ENCODE data around the gene SLC15A5. TPM values are rescaled to one million over a fixed set of nuclear protein-coding genes. Genes with fewer than 3 reads are reported as not detected.

SLC15A5 gene
- total and polyA plus RNA-seq, 12 donors, result not detected

- Histone ChIP-seq H3K27ac (no peak overlapping the region), H3K4me1 (peaks cover 0 to 7% (median 0%) of the 10 kb centered on the region in 9 donors), H3K36me3 (no peaks in the 10 kb centered on the region), H3K9me3 (no peaks in the 10 kb centered on the region), H3K4me3 (no peak overlapping the region), H3K27me3 (peaks cover 0 to 4% (median 0%) of the 10 kb centered on the region in 7 donors)
- 88 to 93% methylated on average over 3 of the region's 3 CpGs for WGBS, 2 donors
- DNase-seq, result no peak
- no peak for TF ChIP-seq CTCF (IDR thresholded peaks at IDR 0.05)
- intact Hi-C loops (cut with DNase I), result no loop called here
- ATAC-seq, result no peak
Measured at GRCh38 chr12:16148938-16149337, 128.5 kb downstream of the SLC15A5 start.

Other genes with a start within 250 kb of the SLC15A5 start
- gene MGST1, start 70.0 kb upstream of the SLC15A5 start, total RNA-seq, result 10 to 100 TPM in 7 of 10 donors, 1 to 10 TPM in 3; 3.8 to 98.3 (median 22.7) TPM
- 10 to 100 TPM; 61.5 to 84.8 TPM for gene MGST1, start 70.0 kb upstream of the SLC15A5 start, polyA plus RNA-seq